ENCODE results near the gene POLE. TPM values are rescaled to one million over a fixed set of nuclear protein-coding genes. Genes with fewer than 3 reads are reported as not detected.

Gene POLE
- total RNA-seq, 1 experiment from 2014 or later = 167 TPM

DNA sequence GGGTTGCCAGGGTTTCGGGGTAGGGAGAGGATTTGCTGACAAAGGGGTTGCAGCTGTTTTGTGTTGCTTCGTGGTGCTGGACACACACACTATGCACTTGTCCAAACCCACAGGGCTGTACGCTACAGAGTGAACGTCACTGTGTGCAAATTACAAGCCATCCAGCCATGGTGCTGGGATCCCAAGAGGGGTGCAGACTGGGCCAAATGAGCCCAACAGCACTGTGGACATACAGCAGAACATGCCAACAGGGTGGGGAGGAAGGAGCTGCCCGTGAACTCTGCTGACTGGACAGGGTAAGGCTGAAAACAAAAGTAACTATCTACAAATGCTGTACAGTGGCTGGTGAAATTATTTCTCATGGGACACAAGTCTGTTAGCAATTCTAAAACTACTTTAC is 25.2 kb downstream of the POLE start:
- no peak for DNase-seq
- H3K9me3 Mint-ChIP-seq (ENCODE audit: unreplicated experiment) = no peaks in the 10 kb centered on the region
- intact Hi-C loops (cut with micrococcal nuclease; ENCODE audit: unreplicated experiment) = no loop called here
- no peaks in the 10 kb centered on the region for H3K4me1 ChIP-seq
- H3K4me3 ChIP-seq (ENCODE audit: low read depth, low read length) = no peak overlapping the region
- H3K4me1 Mint-ChIP-seq (ENCODE audit: low read depth, unreplicated experiment) = no peaks in the 10 kb centered on the region
- no peak overlapping the region for H3K27ac Mint-ChIP-seq (ENCODE audit: unreplicated experiment)
- no peak for TF ChIP-seq CTCF (IDR thresholded peaks at IDR 0.05; ENCODE audit: insufficient read depth in 1 of 2, low read depth in 1 of 2, low read length in 1 of 2, severe bottlenecking in 1 of 2, unreplicated experiment in 1 of 2)
- CTCF ChIA-PET = no interaction called here
- no peaks in the 10 kb centered on the region for H3K27me3 ChIP-seq (replicated peaks; ENCODE audit: control insufficient read depth, insufficient read depth, low read length)
- H3K36me3 ChIP-seq (ENCODE audit: control insufficient read depth, insufficient read depth, low read length) = peaks cover 5% of the 10 kb centered on the region
- no TSS peak for BruUV-seq (replicated peaks)
- no peaks in the 10 kb centered on the region for H3K27me3 Mint-ChIP-seq (ENCODE audit: insufficient read depth, unreplicated experiment)
- peaks cover 81% of the 10 kb centered on the region for H3K36me3 Mint-ChIP-seq (ENCODE audit: insufficient read depth, unreplicated experiment)
- POLR2A ChIA-PET = no interaction called here
- H3K4me3 Mint-ChIP-seq (ENCODE audit: unreplicated experiment) = no peak overlapping the region
- no peaks in the 10 kb centered on the region for H3K9me3 ChIP-seq

DNA sequence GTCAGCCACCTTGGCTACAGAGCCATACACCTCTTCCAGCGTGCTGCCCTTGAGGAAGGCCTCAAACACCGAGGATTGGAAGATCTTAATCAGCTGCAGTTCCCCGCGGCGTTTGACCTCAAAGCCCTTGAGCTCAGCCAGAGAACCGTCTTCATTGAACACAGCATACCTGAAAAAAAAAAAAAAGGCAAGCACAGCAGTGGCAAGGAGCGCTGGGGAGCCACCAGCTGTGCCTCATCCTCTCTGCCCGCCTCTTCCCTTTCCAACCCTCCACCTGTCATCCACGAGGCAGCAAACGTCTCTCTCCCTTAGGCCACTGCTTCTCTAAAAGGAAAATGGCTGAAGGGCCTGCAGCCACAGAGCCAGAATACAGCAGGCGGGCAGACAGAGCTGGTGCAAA is 26.1 kb downstream of the POLE start:
- DNase-seq = no peak
- Histone ChIP-seq H3K4me1 (no peaks in the 10 kb centered on the region), H3K36me3 (ENCODE audit: control insufficient read depth, insufficient read depth, low read length) (peaks cover 5% of the 10 kb centered on the region), H3K27me3 (replicated peaks; ENCODE audit: control insufficient read depth, insufficient read depth, low read length) (no peaks in the 10 kb centered on the region), H3K4me3 (ENCODE audit: low read depth, low read length) (no peak overlapping the region), H3K9me3 (no peaks in the 10 kb centered on the region)
- BruUV-seq (replicated peaks) = no TSS peak
- POLR2A ChIA-PET = no interaction called here
- no peak overlapping the region for H3K4me3 Mint-ChIP-seq (ENCODE audit: unreplicated experiment)
- no peaks in the 10 kb centered on the region for H3K27me3 Mint-ChIP-seq (ENCODE audit: insufficient read depth, unreplicated experiment)
- peaks cover 81% of the 10 kb centered on the region for H3K36me3 Mint-ChIP-seq (ENCODE audit: insufficient read depth, unreplicated experiment)
- H3K9me3 Mint-ChIP-seq (ENCODE audit: unreplicated experiment) = no peaks in the 10 kb centered on the region
- H3K4me1 Mint-ChIP-seq (ENCODE audit: low read depth, unreplicated experiment) = no peaks in the 10 kb centered on the region
- intact Hi-C loops (cut with micrococcal nuclease; ENCODE audit: unreplicated experiment) = no loop called here
- CTCF ChIA-PET = no interaction called here
- TF ChIP-seq CTCF (IDR thresholded peaks at IDR 0.05; ENCODE audit: insufficient read depth in 1 of 2, low read depth in 1 of 2, low read length in 1 of 2, severe bottlenecking in 1 of 2, unreplicated experiment in 1 of 2) = no peak
- no peak overlapping the region for H3K27ac Mint-ChIP-seq (ENCODE audit: unreplicated experiment)

DNA sequence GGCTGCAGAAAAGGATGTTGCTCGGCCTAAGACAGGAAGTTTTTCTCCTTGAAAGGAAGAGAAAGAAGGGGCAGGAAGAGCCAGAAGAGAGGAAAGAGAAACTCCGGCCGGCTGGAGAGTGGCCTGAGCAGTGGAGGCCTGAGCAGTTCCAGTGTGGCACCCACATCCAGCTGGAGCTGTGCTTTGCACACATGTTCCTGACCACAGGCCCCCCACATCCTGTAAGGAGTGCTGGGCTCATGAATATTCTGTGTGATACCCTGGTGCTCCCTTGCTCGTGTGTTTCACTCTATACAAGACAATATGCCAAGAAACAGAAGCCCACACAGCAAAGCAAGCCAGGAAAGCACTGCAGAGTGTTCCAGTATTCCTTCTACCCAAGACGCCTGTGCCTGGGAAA is 27.1 kb downstream of the POLE start:
- BruUV-seq (replicated peaks) = TSS peak; percentile 15
- H3K4me3 ChIP-seq (ENCODE audit: low read depth, low read length) = no peak overlapping the region
- no peak for DNase-seq
- intact Hi-C loops (cut with micrococcal nuclease; ENCODE audit: unreplicated experiment) = no loop called here
- Mint-ChIP-seq H3K27ac (ENCODE audit: unreplicated experiment) (no peak overlapping the region), H3K36me3 (ENCODE audit: insufficient read depth, unreplicated experiment) (peaks cover 77% of the 10 kb centered on the region), H3K4me1 (ENCODE audit: low read depth, unreplicated experiment) (no peaks in the 10 kb centered on the region), H3K4me3 (ENCODE audit: unreplicated experiment) (no peak overlapping the region), H3K27me3 (ENCODE audit: insufficient read depth, unreplicated experiment) (no peaks in the 10 kb centered on the region), H3K9me3 (ENCODE audit: unreplicated experiment) (no peaks in the 10 kb centered on the region)
- ChIA-PET POLR2A (no interaction called here), CTCF (no interaction called here)
- no peaks in the 10 kb centered on the region for H3K27me3 ChIP-seq (replicated peaks; ENCODE audit: control insufficient read depth, insufficient read depth, low read length)
- no peak for TF ChIP-seq CTCF (IDR thresholded peaks at IDR 0.05; ENCODE audit: insufficient read depth in 1 of 2, low read depth in 1 of 2, low read length in 1 of 2, severe bottlenecking in 1 of 2, unreplicated experiment in 1 of 2)
- H3K36me3 ChIP-seq (ENCODE audit: control insufficient read depth, insufficient read depth, low read length) = peaks cover 5% of the 10 kb centered on the region
- no peaks in the 10 kb centered on the region for H3K9me3 ChIP-seq
- no peaks in the 10 kb centered on the region for H3K4me1 ChIP-seq

Data from Caco-2 (cell line).